Left ventricle myocardium inferior (tissue), 1 donor: Measurements from ENCODE around the gene TNFRSF21. TPM values are rescaled to one million over a fixed set of nuclear protein-coding genes. Genes with fewer than 3 reads are reported as not detected.

ENCODE experiments used
- DNase-seq: peaks from one replicate; pipeline ENCODE4 v3.0.0-alpha.2; 2020
- H3K27ac ChIP-seq: fragments of 200-600 bp; replicated peaks from 2 replicates; pipeline ENCODE4 v1.8.0; 2021
- H3K27me3 ChIP-seq: fragments of 200-600 bp; 2 replicates; pipeline ENCODE4 v1.8.0; 2021; ENCODE audit warnings: low read depth
- H3K36me3 ChIP-seq: fragments of 200-600 bp; 2 replicates; pipeline ENCODE4 v1.8.0; 2021
- H3K4me1 ChIP-seq: fragments of 200-600 bp; 2 replicates; pipeline ENCODE4 v1.8.0; 2021
- H3K4me3 ChIP-seq: fragments of 200-600 bp; 2 replicates; pipeline ENCODE4 v1.8.0; 2021; ENCODE audit warnings: mild to moderate bottlenecking, moderate library complexity
- H3K9me3 ChIP-seq: fragments of 200-600 bp; replicated peaks from 2 replicates; pipeline ENCODE4 v1.8.0; 2021
- CTCF ChIP-seq: fragments of 200-600 bp; IDR thresholded peaks from 2 replicates; pipeline ENCODE4 v1.8.0; 2021; ENCODE audit warnings: antibody characterized with exemption, mild to moderate bottlenecking, borderline replicate concordance
- intact Hi-C: fragments of 100-400 bp; cut with micrococcal nuclease; formaldehyde crosslinking; loops from one replicate; pipeline ENCODE4 v1.11.0; 2022
- total RNA-seq: library from RNA; stranded (reverse); fragmentation: NEBNext Ultra II Directional; extraction: Animal tissue kit (Norgen Biotek cat#: 25700); gene quantifications from one replicate; pipeline ENCODE4 v1.2.1, GENCODE V29; 2021
- donor health status: DM: no; HTN: yes; CAD: no; lungs with severe emphysema.

TNFRSF21 gene
- total RNA-seq, 1 donor from 2014 or later: 6.3 TPM

GRCh38 chr6:47181681-47182080 is 128.0 kb downstream of the TNFRSF21 start:
- H3K9me3 ChIP-seq: no peaks in the 10 kb centered on the region
- no peaks in the 10 kb centered on the region for H3K4me1 ChIP-seq
- no peak overlapping the region for H3K27ac ChIP-seq
- intact Hi-C loops: no loop called here
- H3K4me3 ChIP-seq: no peak overlapping the region
- TF ChIP-seq CTCF: no peak
- no peak for DNase-seq
- H3K36me3 ChIP-seq: no peaks in the 10 kb centered on the region
- no peaks in the 10 kb centered on the region for H3K27me3 ChIP-seq

Other genes starting within 250 kb of the TNFRSF21 start
- 9.9 TPM for gene CD2AP, start 167.9 kb upstream of the TNFRSF21 start, total RNA-seq